CMK (cell line): ENCODE data around the gene PLLP.

Source experiments
- DNase-seq: peaks from one replicate; pipeline ENCODE4 v3.0.0-alpha.2; 2010; ENCODE audit warnings: low read depth

PLLP gene

DNA sequence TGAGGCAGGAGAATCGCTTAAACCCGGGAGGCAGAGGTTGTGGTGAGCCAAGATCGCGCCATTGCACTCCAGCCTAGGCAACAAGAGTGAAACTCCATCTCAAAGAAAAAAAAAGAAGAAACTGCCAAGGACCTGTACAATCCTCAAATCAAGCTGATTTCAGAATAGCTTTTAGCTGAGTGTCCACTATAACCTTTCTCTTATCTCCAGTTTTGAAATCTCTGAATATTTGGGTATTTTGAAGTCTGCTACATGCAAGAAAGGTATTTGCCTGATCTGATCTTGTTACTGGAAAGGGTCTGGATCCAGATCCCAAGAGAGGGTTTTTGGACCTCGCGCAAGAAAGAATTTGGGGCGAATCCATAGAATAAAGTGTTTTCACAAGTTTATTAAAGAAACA, 58.5 kb downstream of the PLLP start:
- DNase-seq: no peak

DNA sequence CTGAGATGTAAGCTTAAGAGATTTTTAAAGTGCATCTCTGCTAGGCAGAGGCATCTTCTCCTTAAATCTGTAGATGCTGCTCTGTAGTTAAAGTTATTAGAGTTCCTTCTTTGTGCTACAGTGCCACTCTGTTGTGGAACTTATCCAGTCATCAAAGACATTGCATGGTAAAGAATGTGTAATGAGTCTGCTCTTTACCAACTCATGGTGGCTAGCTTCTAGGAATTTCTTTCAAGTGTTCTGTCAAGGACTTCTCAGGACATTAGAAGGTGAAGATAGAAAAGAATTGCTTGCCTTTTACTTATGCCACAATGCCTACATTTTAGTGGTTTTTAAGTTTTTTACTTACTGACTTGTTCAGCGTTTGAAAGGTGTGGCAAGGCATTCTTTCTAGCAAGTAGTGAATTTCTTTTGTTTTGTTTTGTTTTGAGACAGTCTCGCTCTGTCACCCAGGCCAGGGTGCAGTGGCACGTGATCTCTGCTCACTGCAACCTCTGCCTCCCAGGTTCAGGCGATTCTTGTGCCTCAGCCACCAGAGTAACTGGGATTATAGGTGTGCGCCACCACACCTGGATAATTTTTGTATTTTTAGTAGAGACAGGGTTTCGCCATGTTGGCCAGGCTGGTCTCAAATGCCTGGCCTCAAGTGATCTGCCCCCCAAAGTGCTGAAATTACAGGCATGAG, 59.7 kb downstream of the PLLP start:
- no peak for DNase-seq

DNA sequence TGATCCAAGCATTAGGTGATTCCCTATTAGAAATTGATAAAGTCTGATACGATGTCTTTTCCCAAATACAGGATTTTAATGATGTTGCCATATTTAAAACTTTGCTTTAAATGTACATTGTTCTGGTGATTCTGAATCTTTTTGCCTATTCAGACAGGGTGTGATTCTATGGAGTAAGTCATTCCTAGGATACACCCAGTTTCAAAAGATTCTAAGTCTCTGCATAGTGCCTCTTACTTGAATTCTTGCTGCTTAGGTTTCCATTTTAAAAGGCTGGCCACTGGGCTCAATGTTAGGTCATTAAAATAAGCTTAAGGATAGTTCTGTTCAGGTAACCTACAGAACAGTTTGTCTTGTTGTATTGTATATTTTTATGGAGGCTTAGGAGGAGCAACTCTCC, 61.4 kb downstream of the PLLP start:
- no peak for DNase-seq

GRCh38 chr16:57216968-57217367, 67.5 kb downstream of the PLLP start:
- no peak for DNase-seq

- DNase-seq: no peak
These were observed 71.0 kb downstream of the PLLP start for GRCh38 chr16:57213462-57213861.

DNA sequence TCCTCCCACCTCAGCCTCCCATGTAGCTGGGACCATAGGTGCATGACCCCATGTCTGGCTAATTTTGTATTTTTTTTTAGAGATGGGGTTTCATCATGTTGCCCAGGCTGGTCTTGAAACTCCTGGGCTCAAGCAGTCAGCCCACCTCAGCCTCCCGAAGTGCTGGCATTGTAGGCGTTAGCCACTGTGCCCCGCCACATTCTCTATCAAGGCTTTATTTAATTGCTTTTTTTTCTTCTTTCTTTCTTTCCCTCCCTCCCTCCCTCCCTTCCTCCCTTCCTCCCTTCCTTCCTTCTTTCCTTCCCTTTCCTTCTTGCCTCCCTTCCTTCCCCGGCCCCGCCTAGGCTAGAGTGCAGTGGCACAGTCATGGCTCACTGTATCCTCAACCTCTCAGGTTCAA, 74.7 kb downstream of the PLLP start:
- no peak for DNase-seq

GRCh38 chr16:57208926-57209325, 75.5 kb downstream of the PLLP start:
- no peak for DNase-seq
